HG03342 (cell line): ENCODE results near the gene PHOX2A.
"Not testable (repeated sequence)": the region's sequence is repeated elsewhere in the genome, so short reads cannot be mapped to it uniquely, and the experiment has no call there.

Experiments used
- ATAC-seq: cut with Tn5 transposase; IDR thresholded peaks from one replicate; pipeline ENCODE4 v1.9.1; 2021; ENCODE audit warnings: mild to moderate bottlenecking, moderate library complexity; ENCODE audit not compliant: unreplicated experiment

PHOX2A gene

DNA sequence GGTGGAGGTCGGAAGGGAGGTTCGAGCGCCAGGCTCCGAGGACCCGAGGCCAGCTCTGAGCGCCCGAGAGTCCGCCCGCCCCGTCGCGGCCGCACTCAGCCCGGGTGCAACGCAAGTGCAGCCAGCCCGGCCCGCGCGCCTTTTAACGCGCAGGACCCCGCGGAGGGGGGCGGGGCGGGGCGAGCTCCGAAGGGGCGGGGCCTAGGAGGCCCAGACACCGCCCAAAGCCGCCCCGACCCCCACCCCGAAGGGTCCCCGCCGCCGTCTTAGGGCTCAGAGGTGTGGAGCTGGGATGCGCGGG, at the start of gene PHOX2A:
TSS of gene PHOX2A (minus strand) at position 117 of the 301 bp plus-strand sequence. CDS start 172 bp downstream, outside the sequence.
- no peak for ATAC-seq

- ATAC-seq, result no peak
Measured at GRCh38 chr11:72293391-72293790, 49.4 kb upstream of the PHOX2A start.

DNA sequence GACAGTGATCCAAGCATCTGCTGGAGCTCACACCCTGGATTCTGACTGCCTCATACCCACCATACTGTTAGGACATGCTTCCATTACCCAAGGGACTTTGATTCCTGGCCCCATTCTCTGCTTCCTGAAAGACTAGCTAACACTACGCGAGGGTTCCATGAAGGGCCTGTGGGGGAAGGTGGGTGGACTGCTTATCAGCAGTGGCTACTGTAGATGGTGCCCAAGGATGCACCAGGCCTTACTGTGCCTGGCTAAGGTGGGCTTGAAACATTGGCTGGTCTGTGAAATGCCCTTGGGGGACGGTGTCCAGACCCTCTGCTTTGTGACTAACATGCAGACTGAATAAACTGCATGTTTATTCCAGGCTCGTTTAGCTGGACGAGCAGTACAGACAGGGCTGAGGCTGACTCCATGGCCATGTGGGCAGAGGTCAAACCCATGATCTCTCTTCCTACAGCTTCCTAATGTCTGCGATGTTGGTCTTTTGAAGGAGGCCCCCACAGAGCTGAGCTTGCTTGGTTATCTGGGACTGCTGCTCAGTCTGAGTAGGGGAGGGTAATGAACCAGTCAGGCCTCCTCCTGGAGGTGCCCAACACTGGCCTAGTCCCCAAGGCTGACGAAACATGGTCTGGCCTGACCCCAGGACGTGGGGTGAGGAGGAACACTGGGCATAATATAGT, 48.3 kb upstream of the PHOX2A start:
- no peak for ATAC-seq

DNA sequence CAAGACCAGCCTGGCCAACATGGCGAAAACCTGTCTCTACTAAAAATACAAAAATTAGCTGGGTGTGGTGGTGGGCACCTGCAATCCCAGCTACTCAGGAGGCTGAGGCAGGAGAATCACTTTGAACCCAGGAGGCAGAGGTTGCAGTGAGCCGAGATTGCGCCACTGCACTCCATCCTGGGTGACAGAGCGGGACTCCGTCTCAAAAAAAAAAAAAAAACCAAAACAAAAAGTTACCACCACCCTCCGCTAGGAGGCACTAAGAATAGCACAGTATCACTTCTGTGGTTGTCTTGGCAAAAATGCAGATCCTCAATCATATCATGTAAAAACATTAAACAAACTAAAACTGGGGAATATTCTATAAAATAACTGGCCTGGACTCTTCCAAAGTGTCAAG, 46.8 kb upstream of the PHOX2A start:
- not testable (repeated sequence) for ATAC-seq

GRCh38 chr11:72287293-72287692, 43.3 kb upstream of the PHOX2A start:
- no peak for ATAC-seq

GRCh38 chr11:72283947-72284346, 40.0 kb upstream of the PHOX2A start:
- no peak for ATAC-seq

- ATAC-seq, result no peak
Measured at GRCh38 chr11:72280726-72281315, 36.8 kb upstream of the PHOX2A start.

DNA sequence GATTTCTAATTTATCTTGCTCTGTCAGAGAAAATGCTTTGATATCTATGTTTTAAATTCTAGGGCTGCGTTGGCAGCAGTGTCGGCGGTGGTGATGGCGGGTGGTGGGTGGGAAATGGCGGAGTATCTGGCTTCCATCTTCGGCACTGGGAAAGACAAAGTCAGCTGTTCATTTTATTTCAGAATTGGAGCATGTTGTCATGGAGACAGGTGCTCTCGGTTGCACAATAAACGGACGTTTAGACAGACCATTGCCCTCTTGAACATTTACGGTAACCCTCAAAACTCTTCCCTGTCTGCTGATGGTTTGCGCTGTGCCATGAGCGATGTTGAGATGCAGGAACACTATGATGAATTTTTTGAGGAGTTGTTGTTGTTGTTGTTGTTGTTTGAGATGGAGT, 36.1 kb upstream of the PHOX2A start:
- no peak for ATAC-seq

DNA sequence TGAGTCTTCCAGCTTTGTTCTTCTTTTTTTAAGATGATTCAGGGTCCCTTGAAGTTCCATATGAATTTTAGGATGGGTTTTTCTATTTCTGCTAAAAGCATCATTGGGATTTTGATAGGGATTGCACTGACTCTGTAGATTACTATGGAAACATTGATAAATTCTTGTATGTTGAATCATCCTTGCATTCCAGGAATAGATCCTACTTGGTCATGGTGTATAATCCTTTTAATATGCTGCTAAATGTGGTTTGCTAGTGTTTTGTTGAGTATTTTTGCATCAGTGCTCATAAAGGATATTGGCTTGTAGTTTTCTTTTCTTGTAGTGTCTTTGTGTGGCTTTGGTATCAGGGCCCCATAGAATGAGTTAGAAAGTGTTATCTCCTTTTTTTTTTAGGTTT, 34.9 kb upstream of the PHOX2A start:
- ATAC-seq, result no peak

DNA sequence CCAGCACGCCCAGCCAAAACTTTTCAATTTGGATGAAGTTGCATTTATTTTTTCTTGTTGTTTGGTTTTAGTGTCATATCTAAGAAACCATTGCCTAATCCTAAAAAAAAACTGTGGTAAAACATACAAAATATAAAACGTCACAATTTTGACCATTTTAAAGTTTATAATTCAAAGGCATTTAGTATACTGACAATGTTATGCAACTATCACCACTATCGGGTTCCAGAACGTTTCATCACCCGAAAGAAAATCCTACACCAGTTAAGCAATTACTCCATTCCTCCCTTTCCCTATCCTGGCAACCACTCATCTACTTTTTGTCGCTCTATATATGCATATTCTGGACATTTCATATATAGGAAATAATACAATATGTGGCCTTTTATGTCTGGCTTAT, 30.5 kb upstream of the PHOX2A start:
- ATAC-seq, result no peak

DNA sequence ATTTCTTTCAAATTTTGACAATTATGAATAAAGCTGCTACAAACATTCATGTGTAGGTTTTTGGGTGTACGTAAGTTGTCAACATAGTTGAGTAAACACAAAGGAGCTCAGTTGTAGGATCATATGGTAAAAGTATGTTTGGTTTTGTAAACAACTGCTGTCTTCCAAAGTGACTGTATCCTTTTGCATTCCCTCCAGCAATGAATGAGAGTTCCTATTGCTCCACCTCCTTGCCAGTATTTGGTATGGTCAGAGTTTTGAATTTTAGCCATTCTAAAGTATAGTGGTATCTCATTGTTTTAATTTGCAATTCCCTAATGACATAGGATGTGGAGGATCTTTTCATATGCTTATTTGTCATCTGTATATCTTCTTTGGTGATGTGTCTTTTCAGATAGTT, 28.0 kb upstream of the PHOX2A start:
- ATAC-seq, result no peak

GRCh38 chr11:72267956-72268617, 24.1 kb upstream of the PHOX2A start:
- ATAC-seq, result no peak

GRCh38 chr11:72266960-72267359, 23.0 kb upstream of the PHOX2A start:
- not testable (repeated sequence) for ATAC-seq

DNA sequence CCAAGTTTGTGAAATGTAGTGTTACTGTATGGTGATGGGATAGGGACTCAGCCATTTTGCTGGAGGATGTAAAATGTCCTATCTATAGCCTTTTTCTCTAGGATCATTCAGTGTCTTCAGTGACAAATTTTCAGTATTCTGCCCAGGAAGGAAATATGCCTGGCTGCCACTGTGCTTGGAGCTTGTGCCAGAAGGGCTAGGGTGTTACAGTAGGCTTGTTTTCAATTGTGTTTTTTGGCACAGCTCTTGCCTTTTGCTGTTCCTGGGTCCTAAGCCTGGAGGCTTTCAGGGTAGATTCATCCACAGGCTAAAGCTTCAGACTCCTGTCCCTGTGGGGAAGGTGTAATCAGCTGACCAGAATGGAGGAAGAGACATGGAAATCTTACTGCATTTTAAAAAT, 22.0 kb upstream of the PHOX2A start:
- no peak for ATAC-seq

GRCh38 chr11:72263361-72263760, 19.4 kb upstream of the PHOX2A start:
- no peak for ATAC-seq

GRCh38 chr11:72260574-72260973, 16.6 kb upstream of the PHOX2A start:
- ATAC-seq, result no peak

- no peak for ATAC-seq
Measured at GRCh38 chr11:72259490-72259889, 15.5 kb upstream of the PHOX2A start.

DNA sequence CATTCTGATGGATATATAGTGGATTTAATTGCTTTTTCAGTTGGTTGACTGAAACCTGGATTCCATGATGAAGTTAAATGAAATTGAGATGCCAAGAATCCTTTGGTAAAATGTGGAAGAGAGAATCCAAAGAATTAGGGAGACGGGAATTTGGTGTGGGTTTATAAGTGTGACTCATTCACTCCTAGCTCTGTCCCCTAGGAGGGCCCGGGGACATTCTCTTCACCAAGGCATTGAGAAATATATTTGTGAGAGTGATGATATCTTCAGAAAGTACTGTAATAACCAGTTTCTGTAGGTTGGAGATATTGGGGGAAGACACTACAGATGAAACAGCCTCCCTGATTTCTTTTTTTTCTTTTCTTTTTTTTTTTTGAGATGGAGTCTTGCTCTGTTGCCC, 13.6 kb upstream of the PHOX2A start:
- ATAC-seq, result no peak

- no peak for ATAC-seq
Measured at GRCh38 chr11:72254299-72254993, 10.5 kb upstream of the PHOX2A start.

DNA sequence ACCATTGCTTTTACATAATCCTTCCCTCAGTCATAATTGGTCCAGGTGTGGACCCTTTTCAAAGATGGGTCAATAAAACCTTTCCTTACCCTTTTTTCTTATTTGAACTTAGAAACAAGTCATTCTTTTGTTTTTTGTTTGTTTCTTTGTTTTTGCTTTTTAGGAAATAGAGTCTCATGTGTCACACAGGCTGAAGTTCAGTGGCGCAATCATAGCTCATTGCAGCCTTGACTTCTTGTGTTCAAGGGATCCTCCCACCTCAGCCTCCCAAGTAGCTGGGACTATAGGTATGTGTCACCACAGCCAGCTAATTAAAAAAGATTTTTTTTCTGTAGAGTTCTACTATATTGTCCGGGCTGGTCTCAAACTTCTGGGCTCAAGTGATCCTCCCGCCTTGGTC, 9.4 kb upstream of the PHOX2A start:
- ATAC-seq, result no peak

DNA sequence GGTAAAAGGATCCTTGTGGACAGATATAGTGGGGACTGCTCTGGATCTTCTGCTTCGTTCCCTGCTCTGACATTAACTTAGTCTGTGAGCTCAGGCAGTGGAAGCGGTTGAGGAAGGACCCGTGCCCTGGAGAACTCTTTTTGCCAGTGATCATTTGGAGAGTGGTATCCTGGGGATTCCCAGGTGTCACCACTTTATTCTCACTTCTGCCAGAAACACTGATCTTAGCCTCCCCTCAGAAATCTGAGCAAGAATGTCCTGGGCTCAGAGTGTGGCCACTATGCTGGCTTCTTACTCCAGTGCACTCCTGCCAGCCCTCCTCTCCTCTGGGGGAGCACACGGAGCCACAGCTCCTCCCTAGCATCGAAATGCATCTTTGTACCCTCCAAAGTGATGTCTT, 7.6 kb upstream of the PHOX2A start:
- ATAC-seq, result no peak
